Lung (tissue), 12 donors: ENCODE results near the gene IER2. TPM values are rescaled to one million over a fixed set of nuclear protein-coding genes. Genes with fewer than 3 reads are reported as not detected.
"Not testable (repeated sequence)": the region's sequence is repeated elsewhere in the genome, so short reads cannot be mapped to it uniquely, and the experiment has no call there.

ENCODE experiments used
- ATAC-seq: fragments of 200-7000 bp; cut with Tn5 transposase; one replicate; pipeline ENCODE4 v1.9.1; 2020; ENCODE audit warnings: moderate number of reproducible peaks; ENCODE audit not compliant: insufficient read depth, low FRiP score
- DNase-seq, 3 donors: peaks; one replicate each; pipeline ENCODE4 v3.0.0-alpha.2; 2013 to 2017
- H3K27ac ChIP-seq, 2 donors: one replicate each; pipeline ENCODE4 v1.5.1; 2013; ENCODE audit warnings: mild to moderate bottlenecking in 2 of 2, moderate library complexity in 2 of 2, control low read depth in 1 of 2, inconsistent platforms in 1 of 2, low read depth in 1 of 2, low read length in 1 of 2
- H3K27me3 ChIP-seq, 3 donors: one replicate each; pipeline ENCODE4 v1.5.1; 2013; ENCODE audit warnings: low read length in 2 of 3; ENCODE audit not compliant: control insufficient read depth in 3 of 3, insufficient read depth in 3 of 3
- H3K36me3 ChIP-seq, 4 donors: one replicate each; pipeline ENCODE4 v1.5.1; 2013; ENCODE audit warnings: low read length in 4 of 4, mild to moderate bottlenecking in 1 of 4, moderate library complexity in 1 of 4; ENCODE audit not compliant: control insufficient read depth in 4 of 4, insufficient read depth in 4 of 4
- H3K4me1 ChIP-seq, 5 donors: one replicate each; pipeline ENCODE4 v1.5.1; 2013; ENCODE audit warnings: low read length in 5 of 5, mild to moderate bottlenecking in 2 of 5, moderate library complexity in 1 of 5; ENCODE audit not compliant: control insufficient read depth in 5 of 5, insufficient read depth in 5 of 5
- H3K4me3 ChIP-seq: one replicate; pipeline ENCODE4 v1.5.1; 2013; ENCODE audit warnings: mild to moderate bottlenecking, control low read depth, moderate library complexity
- H3K9ac ChIP-seq, 2 donors: one replicate each; pipeline ENCODE4 v1.5.1; 2013; ENCODE audit warnings: low read length in 2 of 2, control low read depth in 1 of 2; ENCODE audit not compliant: insufficient read depth in 1 of 2
- H3K9me3 ChIP-seq, 4 donors: one replicate each; pipeline ENCODE4 v1.5.1; 2013; ENCODE audit warnings: low read length in 3 of 4, mild to moderate bottlenecking in 1 of 4, moderate library complexity in 1 of 4; ENCODE audit not compliant: control insufficient read depth in 4 of 4, insufficient read depth in 3 of 4
- WGBS, 2 donors: extraction: QIAGEN DNeasy Blood & Tissue Kit; methylation state at CpG; one replicate each; pipeline ENCODE4 v1.1.7; 2013; 5-methylcytosine and 5-hydroxymethylcytosine counted together
- polyA plus RNA-seq, 2 donors: library from polyadenylated mRNA; stranded (reverse); fragments of 200-250 nt; gene quantifications; one replicate each; pipeline ENCODE4 v1.2.1, GENCODE V29; 2013
- total RNA-seq, 2 donors: library from RNA; depleted of rRNA in 1 of 2; stranded (reverse); fragments of >200 nt in 1 of 2; gene quantifications; one replicate each; pipeline ENCODE4 v1.2.1, GENCODE V29; 2014 to 2021
- TF ChIP-seq, protein P1 (sequence below): IDR thresholded peaks from 2 replicates; pipeline ENCODE4 v1.5.1; 2012; ENCODE audit warnings: mild to moderate bottlenecking; ENCODE audit errors: control extremely low read depth, extremely low read depth
- donor health status: control.
- donor health status: control.
- donor health status: Bipolar disorder and iron deficiency.
- donor health status: healthy.
- donor health status: DM: yes; HTN: yes; CAD: no.

Gene IER2
- total and polyA plus RNA-seq, 4 donors = 29.8 to 242 (median 93.0) TPM

DNA sequence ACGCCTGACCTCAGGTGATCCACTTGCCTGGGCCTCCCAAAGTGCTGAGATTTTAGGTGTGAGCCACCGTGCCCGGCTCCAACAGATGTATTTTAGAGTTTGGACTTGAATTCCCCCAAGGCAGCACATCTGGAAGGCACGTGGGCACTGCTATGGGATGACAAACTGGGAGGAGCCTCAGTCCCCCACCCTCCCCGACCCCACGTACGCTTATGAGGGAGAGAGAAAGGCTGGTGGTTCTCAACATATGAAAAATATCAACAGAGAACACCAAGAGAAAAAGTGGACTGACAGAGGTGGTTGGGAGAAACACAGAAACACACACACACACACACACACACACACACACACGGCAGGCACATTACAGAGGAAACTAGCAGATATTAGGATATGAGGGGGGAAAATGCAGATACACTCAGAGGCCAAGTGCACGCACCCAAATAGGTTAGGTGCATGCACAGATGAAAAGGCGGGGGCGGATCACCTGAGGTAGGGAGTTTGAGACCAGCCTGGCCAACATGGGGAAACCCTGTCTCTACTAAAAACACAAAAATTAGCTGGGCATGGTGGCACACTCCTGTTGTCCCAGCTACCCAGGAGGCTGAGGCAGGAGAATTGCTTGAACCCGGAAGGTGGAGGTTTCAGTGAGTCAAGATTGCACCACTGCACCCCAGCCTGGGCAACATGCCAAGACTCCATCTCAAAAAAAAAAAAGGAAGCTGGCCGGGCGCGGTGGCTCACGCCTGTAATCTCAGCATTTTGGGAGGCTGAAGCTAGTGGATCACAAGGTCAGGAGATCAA, 3.2 kb upstream of the IER2 start:
- H3K4me1 ChIP-seq = peaks cover 0 to 5% (median 4%) of the 10 kb centered on the region in 5 donors
- peaks cover 4 to 16% (median 8%) of the 10 kb centered on the region in 4 donors for H3K36me3 ChIP-seq
- H3K9me3 ChIP-seq = no peaks in the 10 kb centered on the region
- H3K27me3 ChIP-seq = no peaks in the 10 kb centered on the region
- no peak overlapping the region for H3K9ac ChIP-seq
- TF ChIP-seq, protein P1, sequence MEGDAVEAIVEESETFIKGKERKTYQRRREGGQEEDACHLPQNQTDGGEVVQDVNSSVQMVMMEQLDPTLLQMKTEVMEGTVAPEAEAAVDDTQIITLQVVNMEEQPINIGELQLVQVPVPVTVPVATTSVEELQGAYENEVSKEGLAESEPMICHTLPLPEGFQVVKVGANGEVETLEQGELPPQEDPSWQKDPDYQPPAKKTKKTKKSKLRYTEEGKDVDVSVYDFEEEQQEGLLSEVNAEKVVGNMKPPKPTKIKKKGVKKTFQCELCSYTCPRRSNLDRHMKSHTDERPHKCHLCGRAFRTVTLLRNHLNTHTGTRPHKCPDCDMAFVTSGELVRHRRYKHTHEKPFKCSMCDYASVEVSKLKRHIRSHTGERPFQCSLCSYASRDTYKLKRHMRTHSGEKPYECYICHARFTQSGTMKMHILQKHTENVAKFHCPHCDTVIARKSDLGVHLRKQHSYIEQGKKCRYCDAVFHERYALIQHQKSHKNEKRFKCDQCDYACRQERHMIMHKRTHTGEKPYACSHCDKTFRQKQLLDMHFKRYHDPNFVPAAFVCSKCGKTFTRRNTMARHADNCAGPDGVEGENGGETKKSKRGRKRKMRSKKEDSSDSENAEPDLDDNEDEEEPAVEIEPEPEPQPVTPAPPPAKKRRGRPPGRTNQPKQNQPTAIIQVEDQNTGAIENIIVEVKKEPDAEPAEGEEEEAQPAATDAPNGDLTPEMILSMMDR = no peak
- no peak overlapping the region for H3K27ac ChIP-seq
- no peak for ATAC-seq
- 56 to 57% methylated on average over 16 of the region's 16 CpGs for WGBS, 2 donors
- no peak overlapping the region for H3K4me3 ChIP-seq
- no peak for DNase-seq

DNA sequence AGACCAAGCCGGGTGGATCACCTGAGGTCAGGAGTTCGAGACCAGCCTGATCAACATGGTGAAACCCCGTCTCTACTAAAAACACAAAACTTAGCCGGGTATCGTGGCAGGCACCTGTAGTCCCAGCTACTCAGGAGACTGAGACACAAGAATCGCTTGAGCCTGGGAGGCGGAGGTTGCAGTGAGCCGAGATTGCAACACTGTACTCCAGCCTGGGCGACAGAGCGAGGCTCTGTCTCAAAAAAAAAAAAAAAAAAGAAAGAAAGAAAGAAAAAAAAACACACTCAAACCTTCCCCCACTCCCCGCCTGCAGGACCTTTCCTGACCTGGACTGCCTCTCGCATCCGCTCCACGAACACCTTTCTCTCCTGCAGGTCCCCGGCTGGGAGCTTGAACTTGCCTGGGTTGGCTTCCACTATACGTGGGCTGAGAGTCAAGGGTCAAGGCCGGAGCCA, 1.0 kb upstream of the IER2 start:
- peaks cover 4 to 17% (median 8%) of the 10 kb centered on the region in 4 donors for H3K36me3 ChIP-seq
- peak overlapping the region; percentile 71 for H3K4me3 ChIP-seq
- DNase-seq, H3K27me3 ChIP-seq, H3K9me3 ChIP-seq, H3K4me1 ChIP-seq, ATAC-seq: not testable (repeated sequence)
- WGBS, 2 donors = 20 to 29% methylated on average over 15 to 17 of the region's 17 CpGs
- H3K27ac ChIP-seq = peak overlapping the region; percentile 78 to 97
- H3K9ac ChIP-seq = peak overlapping the region in 1 of 2 donors; percentile 62

DNA sequence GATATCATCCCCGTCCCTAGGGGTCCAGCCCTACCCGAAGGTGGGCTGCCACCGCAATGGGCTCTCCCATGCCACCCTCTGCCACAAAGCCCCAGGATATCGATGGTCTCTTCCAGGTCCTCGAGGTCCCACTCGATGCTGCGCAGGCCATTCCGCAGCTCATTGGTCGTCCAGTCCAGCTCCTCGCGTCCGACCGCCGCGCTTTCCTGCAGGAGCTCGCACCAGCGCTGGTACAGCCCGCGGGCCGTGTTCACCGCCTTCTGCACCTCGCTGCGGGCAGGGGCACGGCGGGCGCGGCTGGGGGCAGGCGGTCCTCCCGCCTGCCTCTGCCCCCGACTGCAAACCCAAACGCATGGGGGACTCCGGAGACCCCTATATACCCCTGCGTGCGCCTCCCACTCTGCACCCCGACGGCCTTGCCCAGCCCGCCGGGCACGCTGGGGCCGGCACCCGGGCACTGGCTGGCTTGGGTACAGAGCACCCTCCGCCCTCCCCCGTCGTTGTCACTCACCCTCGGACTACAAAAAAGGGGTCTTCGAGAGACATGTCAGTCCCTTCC, 504 bp upstream of the IER2 start:
- peak; percentile 58 to 74 (median 64) for DNase-seq
- Histone ChIP-seq H3K4me3 (peak overlapping the region; percentile 71), H3K27ac (peak overlapping the region; percentile 78 to 97), H3K9me3 (no peaks in the 10 kb centered on the region), H3K4me1 (peaks cover 0 to 5% (median 4%) of the 10 kb centered on the region in 5 donors), H3K27me3 (no peaks in the 10 kb centered on the region), H3K36me3 (peaks cover 0 to 15% (median 3%) of the 10 kb centered on the region in 4 donors), H3K9ac (peak overlapping the region; percentile 62 to 97)
- peak; percentile 0 for ATAC-seq
- WGBS, 2 donors = 0 to 1% methylated on average over 44 to 46 of the region's 46 CpGs
- TF ChIP-seq, protein P1 = no peak

DNA sequence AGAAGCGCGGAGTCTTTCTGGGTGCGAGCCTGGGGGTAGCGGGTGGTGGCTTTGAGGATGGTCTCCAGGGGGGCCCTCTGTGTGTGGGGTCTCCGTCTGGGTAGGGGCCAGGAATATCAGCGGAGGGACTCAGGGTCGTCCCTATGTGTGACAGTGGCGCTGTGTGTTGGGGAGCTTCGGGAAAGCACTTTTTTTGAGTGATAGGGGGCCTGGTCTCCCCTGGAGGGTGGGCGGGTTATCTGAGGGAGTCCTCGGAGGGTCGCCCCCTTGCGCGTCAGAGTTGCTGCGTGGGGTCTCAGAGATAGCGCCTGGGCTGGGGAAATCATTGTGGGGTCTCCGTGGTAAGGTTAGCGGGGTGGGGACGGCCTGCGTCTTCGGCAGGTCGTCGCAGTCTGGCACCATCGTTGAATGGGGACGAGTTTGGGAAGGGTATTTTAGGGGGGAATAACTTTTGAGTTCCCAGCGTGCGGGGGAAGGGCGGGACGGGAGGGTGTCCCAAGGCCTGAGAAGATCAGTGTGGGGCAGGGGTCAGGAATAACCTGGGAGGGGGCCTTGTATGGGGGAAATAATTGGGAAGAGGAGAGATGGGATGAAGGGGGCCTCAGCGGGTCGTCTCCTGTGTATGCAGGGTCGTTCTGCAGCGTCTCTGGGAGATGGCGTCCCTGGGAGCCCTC, 857 bp downstream of the IER2 start:
- H3K9me3 ChIP-seq = no peaks in the 10 kb centered on the region
- peak overlapping the region; percentile 80 for H3K4me3 ChIP-seq
- no peaks in the 10 kb centered on the region for H3K27me3 ChIP-seq
- H3K36me3 ChIP-seq = peaks cover 0 to 15% (median 0%) of the 10 kb centered on the region in 4 donors
- WGBS, 2 donors = 0 to 1% methylated on average over 32 to 34 of the region's 34 CpGs
- DNase-seq (peak; percentile 50 to 59 (median 53)), ATAC-seq (no peak)
- TF ChIP-seq, protein P1 = no peak
- peaks cover 0 to 17% (median 5%) of the 10 kb centered on the region in 5 donors for H3K4me1 ChIP-seq
- H3K27ac ChIP-seq = peak overlapping the region; percentile 93 to 97
- H3K9ac ChIP-seq = peak overlapping the region; percentile 97 to 98
